ENCODE data around the gene MORN2.

MORN2 gene

DNA sequence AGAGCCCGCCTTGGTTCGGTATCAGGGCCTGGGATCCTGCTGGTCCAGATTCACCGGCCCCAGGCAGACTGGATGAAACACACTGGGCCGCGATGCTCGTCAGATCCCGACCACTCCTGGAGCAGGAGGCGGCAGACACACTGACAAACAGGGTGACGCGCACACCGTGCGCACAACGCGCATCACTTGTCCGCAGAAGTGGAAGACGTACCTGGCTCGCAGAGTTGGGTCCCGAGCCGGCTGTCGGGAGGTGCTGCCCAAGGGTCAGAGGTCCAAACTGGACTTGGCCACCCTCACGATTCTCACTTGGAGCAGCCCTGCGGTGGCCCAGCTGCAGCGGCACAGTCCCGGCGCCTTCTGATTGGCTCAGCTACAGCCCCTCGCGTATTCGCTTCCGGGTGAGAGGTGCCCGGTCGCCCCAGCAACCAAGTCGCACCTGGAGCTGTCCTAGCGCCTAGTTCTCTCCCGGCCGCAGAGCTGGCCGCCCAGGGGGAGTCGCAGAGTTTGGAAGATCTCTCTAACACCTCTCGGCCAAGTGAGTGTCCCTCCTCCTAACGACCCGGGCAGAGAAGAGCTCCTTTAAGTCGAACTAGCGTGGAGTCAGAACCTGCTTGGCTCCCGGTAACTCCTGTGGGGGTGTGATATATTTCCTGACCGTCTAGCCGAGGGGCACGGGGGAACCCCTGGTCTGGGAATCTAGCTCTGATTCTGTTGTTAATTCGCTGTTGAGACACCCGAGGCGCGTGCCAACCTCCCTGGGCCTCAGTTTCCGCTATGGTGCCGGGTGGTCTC, at the start of gene MORN2, which contains the start of gene DHX57:
TSS of gene MORN2 (plus strand) at position 401 of the 792 bp plus-strand sequence.
TSS of gene DHX57 (minus strand) at position 359 of the 792 bp plus-strand sequence. CDS start 7,529 bp downstream, outside the sequence.
- peak; percentile 75 for DNase-seq (ENCODE audit: low spot score)

DNA sequence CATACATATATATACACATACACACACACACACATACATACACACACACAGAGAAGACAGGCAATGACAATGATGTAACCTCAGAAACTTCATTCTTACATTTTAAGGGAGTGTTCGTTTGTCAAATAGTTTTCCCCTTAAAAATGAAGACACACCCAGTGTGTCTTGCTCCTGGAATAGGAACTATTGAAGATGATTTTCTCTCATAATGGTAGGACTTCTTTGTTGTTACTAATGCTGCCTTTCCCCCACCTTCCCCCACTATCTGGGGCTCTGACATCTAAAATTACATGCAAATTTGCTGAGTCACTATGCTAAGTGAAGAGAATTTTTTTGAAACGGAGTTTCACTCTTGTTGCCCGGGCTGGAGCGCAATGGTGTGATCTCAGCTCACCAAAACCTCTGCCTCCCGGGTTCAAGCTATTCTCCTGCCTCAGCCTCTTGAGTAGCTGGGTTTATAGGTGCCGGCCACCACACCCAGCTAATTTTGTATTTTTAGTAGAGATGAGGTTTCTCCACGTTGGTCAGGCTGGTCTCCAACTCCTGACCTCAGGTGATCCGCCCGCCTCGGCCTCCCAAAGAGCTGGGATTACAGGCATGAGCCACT, 48.1 kb upstream of the MORN2 start:
- DNase-seq (ENCODE audit: low spot score): peak; percentile 73

DNA sequence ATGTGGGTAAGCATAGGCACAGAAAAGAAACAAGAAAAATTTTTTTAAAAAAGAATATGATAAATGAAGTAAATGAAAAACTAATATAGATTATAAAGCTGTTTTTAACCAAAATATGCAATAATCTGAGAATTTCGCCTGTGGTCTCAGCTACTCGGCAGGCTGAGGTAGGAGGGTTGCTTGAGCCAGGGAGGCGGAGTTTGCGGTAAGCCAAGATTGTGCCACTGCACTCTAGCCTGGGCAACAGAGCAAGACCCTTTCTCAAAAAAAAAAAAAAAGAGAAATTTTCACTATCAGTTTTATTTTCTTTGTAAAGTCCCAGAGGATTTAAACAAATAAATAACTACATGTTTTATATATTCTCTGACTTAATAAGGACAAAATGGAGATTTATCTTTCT, 47.3 kb upstream of the MORN2 start:
- no peak for DNase-seq (ENCODE audit: low spot score)

DNA sequence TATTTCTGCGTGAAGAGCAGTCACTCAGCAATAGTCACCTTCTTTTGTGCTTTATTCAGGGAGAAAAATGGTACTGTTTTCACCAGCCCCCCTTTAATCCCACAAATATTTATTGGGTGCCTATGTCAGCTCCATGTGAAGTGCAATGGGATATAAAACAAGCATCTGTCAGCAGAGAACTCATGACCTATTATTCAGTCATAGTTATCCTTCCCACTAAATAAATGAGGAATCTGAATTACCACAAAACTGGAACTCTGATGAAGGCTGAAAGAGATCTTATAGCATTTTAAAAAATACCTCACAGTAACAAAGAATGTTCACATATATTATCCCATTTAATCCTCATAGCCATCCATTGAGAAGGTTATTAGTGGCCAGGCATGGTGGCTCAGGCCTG, 45.8 kb upstream of the MORN2 start:
- no peak for DNase-seq (ENCODE audit: low spot score)

DNA sequence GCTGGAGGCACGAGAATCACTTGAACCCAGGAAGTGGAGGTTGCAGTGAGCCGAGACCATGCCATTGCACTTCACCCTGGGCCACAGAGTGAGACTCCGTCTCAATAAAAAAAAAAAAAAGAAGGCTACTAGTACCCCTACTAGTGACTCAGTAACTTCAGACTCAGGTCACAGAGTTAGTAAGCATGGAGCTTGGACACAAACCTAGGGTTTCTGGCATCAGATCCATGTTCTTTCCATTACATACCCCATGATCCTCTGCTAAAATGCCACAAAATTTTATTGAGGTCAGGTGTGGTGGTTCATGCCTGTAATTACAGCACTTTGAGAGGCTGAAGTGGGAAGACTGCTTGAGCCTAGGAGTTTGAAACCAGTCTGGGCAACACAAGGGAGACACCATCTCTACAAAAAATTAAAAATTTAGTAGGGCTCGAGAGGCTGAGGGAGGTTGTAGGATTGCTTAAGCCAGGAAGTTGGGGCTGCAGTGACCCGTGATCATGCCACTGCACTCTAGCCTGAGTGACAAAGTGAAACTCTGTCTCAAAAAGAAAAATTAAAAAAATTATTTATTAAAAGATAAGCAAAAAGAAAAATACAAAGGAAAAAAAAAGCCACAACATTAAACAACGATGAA, 45.1 kb upstream of the MORN2 start:
- DNase-seq (ENCODE audit: low spot score): no peak

DNA sequence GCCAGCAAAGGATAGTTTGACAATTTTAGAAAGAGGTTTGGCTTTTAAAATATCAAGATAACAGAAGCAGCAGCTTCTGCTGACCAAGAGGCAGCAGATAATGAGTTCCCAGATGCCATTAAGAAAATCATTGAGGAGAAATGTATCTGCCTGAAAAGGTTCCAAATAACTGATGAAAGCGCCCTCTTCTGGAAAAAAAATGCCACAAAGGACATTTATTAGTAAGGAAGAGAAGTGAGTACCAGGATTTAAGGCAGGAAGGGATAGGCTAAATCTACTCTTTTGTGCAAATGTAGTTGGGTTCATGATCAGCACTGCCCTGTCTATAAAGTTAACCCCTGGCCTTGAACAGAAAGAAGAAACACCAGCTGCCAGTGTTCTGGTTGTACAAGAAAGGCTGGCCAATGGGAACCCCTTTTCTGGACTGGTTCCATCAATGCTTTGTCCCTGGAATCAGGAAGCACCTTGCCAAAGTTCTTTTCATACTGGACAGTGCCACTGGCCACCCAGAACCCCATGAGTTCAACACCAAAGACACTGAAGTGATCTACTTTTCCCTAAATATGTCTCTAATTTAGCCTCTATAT, 40.7 kb upstream of the MORN2 start:
- peak; percentile 52 for DNase-seq (ENCODE audit: low spot score)

DNA sequence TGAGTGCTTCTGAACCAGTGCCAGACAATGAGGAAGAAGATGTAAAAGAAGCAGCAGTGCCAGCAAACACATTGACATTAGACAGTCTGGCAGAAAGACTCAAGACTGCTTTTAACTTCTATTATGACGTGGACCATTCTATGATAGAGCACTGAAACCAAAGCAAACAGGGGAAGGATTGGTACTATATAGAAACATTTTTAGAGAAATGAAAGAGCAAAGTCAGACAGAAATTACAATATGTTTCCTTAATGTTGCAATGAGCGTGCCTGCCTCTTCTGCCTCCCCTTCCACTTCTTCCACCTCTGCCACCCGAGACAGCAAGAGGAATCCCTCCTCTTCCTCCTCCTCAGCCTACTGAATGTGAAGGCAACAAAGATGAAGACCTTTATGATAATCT, 39.8 kb upstream of the MORN2 start:
- no peak for DNase-seq (ENCODE audit: low spot score)

DNA sequence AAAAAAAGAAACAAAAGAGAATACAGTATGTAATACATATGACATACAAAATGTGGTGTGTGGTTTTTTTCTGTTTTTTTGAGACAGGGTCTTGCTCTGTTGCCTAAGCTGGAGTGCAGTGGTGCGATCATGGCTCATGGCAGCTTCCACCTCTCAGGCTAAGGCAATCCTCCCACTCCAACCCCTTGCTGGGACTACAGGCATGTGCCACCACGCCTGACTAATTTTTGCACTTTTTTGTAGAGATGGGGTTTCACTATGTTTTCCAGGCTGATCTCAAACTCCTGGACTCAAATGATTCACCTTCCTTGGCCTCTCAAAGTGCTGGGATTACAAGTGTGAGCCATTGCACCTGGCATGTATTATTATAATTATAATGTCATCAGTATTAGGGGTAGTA, 39.0 kb upstream of the MORN2 start:
- DNase-seq (ENCODE audit: low spot score): no peak

DNA sequence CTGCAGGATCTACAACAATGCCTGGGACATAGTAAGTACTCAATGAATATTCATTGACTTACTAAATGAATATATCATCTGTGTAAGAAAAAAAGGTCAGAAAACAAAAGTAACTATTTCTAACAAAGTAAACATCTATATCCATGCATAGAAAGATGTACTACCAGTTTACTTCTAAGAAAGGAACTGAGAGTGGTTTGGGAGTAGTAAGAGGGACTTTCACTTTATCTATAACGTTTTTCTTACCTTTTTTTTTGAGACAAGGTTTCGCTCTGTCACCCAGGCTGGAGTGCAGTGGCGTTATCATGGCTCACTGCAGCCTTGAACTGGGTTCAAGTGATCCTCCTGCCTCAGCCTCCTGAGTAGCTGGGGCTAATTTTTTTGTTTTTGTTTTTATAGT, 25.7 kb upstream of the MORN2 start:
- no peak for DNase-seq (ENCODE audit: low spot score)

DNA sequence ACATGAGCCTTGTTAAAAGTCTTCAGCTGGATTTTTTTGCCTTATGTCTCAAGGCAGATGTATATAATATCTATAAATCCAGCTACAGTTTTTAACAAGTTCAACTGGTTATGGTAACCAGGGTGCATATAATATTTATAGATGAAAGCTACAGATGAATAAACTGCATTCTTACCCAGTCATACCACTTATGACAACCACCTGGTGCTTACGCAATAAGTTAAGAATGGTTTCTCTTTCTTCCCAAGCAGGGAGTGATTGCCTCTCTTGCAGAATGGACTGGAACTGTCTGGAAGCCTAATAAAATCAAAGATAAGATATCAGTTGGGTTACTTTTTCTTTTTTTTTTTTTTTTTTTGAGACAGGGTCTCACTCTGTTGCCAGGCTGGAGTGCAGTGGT, 19.6 kb upstream of the MORN2 start:
- no peak for DNase-seq (ENCODE audit: low spot score)

DNA sequence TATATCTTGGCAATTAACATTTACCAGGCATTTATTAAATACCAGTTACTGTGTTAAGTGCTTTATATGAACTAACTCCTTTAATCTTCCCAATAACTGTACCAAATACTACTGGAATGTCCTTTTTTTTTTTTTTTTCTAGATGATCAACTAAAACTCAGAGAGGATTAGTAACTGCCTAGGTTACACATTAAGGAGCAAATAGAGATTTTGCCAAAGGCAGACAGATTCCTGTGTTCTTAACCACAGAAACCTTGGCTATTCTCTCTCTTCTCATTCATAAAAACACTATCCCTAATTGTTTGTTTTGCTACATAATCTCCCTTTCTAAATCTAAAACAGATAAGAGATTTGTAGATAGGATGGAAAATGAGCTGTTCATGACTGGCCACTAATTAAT, 13.3 kb upstream of the MORN2 start:
- no peak for DNase-seq (ENCODE audit: low spot score)

DNA sequence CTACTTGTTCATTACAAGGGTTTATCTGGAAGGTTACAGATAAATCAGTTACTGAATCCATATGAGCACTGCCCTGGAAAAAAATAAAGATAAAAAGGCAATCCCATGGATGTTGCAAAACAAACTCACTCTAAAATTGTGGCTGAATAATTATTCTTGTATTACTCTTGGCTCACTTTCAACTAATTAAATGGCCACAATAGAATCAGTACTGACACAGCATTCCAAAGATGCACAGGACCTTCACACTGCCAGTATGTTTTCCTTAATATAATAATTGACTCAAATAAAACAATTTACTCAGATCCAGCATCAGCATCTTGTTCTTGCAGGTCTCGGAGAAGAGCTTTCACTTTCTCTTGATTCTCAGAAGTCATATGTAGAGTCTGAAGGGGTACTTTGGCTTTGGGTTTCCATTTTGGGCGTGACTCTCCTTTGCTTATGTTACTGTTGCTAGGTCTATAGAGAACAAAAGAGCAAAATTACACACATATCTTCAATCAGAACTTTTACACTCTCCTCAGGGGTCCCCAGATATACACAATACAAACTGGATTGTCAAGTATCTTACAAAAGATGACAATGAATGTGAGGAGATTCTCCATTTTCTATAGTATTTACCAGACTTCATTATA, 12.6 kb upstream of the MORN2 start:
- no peak for DNase-seq (ENCODE audit: low spot score)

DNA sequence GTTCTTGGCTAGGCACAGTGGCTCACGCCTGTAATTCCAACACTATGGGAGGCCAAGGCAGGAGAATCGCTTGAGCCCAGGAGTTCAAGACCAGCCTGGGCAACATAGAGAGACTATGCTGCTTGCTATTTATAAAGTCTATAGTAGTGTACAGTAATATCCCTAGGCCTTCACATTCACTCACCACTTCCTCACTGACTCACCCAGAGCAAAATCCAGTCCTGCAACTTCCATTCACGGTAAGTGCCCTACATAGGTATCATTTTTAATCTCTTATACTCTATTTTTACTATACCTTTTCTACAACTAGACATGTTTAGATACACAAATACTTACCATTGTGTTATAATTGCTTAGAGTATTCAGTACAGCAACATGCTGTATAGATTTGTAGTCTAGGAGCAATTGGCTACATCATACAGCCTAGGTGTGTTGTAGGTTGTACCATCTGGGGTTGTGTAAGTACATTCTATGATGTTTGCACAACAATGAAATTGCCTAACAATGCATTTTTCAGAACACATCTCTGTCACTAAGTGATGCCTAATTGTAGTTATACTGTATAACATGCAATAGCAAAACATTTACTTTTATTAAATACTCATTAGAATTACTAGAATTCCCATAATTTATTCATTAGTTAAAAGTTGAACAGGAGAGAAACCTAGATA, 8.9 kb upstream of the MORN2 start:
- no peak for DNase-seq (ENCODE audit: low spot score)

DNA sequence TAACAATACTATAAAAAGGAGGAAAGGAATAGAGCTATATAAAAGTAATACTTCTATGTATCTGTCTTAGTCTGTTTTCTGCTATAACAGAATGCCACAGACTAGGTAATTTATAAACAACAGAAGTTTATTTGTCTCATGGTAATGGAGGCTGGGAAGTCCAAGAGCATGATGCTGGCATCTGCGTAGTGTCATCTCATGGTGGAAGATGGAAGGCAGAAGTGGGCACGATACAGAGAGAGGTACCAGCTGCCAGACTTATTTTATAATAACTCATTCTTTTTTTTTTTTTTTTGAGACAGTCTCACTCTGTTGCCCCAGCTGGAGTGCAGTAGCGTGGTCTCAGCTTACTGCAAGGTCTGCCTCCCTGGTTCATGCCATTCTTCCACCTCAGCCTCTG, 4.3 kb upstream of the MORN2 start:
- DNase-seq (ENCODE audit: low spot score): no peak

DNA sequence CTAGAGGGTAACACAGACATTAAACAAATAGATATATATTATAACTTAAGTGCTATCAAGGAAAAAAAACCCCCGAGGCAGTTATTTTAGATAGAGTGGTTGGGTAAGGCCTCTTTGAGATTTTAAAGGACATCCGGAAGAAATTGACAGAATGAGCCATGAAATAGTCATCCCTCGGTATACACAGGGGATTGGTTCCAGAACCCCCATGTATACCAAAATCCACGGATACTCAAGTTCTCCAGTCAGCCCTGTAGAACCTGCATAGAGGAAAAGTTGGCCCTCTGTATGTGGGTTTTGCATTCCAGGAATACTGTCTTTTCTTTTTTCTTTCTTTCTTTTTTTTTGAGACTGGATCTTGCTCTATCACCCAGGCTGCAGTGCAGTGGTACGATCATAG, 2.0 kb upstream of the MORN2 start:
- no peak for DNase-seq (ENCODE audit: low spot score)

DNA sequence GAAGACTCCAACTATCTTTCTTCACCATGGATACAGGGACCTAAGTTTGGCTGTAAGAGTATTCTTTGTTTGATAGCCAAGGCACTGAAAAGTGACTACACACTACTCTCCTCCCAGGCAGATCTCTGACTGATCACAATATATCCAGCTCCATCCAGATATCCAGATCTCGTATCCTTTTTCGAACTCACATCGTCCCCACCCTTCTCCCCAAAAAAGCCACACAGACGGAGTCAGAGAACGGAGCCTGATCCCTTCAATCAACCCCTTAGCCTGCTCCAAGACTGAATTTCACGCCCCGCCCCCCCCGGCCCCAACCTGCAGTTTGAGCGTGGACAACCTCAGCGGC, 575 bp upstream of the MORN2 start:
- no peak for DNase-seq (ENCODE audit: low spot score)

DNA sequence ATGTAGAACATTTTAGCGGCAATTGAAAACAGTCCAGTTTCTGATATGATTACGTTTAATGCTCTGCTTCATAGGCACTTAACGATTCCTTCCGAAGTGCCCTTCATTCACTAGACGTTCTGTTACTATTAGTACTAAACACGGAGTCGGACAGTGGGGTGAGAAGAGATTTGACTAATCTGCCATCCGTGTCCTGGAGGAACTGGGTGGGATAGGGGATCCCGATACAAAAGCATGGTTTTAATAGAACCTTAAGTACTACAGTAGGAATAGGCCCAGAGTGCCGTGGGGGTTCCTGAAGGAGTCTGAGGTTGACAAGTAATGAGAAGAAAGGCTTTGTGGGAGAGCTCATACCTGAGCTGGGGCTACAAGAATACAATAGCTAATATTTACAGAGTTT, 631 bp downstream of the MORN2 start:
- no peak for DNase-seq (ENCODE audit: low spot score)

DNA sequence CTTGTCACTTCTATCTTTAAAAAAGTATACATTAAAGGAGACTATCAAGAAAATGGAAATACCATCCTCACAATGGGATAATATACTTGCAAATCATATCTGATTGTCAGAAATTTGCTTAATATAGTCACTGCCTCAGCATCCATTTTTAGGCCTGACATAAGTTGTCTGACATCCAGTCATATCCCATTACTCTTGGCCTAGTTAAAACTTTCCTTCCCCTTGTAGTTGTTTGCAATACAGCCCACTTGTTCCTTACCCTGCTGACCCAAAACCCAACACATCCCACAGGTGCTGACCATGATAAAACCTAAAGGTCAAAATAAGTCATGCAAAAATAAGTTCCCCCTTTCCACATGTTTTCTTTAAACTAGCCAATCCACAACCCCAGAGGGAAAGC, 10.3 kb downstream of the MORN2 start:
- no peak for DNase-seq (ENCODE audit: low spot score)

DNA sequence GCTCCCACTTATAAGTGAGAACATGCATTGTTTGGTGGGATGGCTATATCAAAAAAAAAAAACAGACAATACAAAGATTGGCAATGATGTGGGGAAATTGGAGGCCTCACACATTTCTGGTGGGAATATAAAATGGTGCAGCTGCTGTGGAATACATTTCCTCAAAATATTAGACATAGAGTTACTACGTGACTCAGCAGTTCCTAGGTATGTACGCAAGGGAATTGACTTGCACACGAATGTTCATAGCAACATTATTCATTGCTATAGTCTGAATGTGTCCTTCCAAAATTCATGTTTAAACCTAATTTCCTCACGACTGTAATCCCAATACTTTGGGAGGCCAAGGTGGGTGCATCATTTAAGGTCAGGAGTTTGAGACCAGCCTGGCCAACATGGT, 11.6 kb downstream of the MORN2 start:
- DNase-seq (ENCODE audit: low spot score): no peak

DNA sequence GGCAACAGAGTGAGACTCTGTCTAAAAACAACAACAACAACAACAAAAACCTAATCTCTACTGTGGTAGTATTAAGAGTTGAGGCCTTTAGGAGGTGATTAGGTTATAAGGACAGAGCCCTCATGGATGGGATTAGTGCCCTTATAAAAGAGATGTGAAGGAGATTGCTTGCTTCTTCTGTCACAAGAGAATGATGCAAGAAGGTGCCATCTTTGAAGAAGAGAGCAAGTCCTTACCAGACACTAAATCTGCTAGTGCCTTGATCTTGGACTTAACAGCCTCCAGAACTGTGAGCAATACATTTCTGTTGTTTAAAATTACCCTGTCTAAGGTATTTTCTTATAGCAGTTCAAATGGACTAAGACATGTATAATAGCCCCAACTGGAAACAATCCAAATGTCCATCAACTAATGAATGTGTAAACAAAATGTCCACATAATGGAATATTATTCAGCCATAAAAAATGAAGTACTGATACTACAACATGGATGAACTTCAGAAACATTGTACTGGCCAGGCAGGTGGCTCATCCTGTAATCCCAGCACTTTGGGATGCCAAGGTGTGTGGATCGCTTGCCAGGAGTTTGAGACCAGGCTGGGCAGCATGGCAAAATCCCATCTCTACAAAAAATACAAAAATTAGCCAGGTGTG, 12.3 kb downstream of the MORN2 start:
- DNase-seq (ENCODE audit: low spot score): no peak

DNA sequence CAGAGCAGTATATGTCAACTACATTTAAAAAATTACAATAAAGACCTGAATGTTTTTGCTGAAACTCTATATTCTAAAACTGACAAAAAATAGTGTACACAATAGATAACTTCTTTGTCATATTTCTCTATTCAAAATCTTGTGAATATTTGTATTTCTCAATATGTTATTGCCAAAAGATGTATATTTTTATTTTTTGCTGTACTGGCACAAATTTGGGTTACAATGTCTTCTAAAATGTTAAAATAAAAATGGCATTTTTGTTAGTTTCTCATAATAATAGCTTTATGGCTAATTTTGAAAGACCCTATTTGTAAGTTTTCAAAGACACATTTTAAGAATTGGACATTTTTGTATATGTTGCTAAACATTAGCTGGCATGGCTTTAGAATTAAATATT, 13.3 kb downstream of the MORN2 start:
- DNase-seq (ENCODE audit: low spot score): no peak

DNA sequence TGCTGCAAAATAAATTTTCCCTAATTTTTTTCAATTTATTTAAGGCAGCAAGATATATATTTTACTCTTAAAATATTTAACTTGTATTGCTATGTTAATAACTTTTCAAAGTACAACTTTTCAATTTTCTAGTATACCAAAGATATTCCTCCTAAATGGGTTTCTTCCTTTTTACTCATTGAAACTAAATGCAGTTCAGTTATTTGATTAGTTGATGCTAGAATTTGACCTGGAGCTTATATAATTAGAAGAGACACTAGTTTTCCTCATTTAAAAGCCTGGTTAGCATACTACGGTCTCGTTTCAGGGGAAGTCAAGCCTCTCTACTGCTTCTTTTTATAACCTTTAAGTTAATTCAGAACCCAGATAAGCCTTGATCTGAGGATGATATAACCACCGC, 13.8 kb downstream of the MORN2 start, which contains the start of gene ARHGEF33:
TSS of gene ARHGEF33 (plus strand) at position 301 of the 400 bp plus-strand sequence. CDS start 29,573 bp downstream, outside the sequence.
- no peak for DNase-seq (ENCODE audit: low spot score)
